Measurements from ENCODE around the gene SEC14L2. TPM values are rescaled to one million over a fixed set of nuclear protein-coding genes. Genes with fewer than 3 reads are reported as not detected.

SEC14L2 gene
- total and polyA plus RNA-seq, 2 donors (not counting 1 experiment from before 2014, with no cell fraction given), result 0.24 to 0.67 TPM

DNA sequence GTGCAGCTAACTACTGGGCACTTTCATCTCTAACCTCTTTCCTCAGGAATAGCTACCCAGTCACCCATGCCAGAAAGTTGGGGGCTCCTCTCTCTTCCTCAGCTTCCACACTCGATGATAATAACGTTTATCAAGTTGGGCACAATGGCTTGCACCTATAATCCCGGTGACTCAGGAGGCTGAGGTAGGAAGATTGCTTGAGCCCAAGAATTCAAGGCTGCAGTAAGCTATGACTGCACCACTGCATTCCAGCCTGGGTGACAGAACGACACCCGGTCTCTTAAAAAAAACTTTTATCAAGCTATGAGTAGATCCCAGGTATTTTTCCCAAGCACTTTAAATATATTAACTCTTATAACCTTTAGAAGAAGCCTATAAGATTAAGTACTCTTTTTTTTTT is 42.2 kb upstream of the SEC14L2 start:
- DNase-seq (no peak), ATAC-seq (ENCODE audit: low read depth) (no peak)
- H3K27ac Mint-ChIP-seq, result peak overlapping the region; percentile 27
- Histone ChIP-seq H3K9me3 (ENCODE audit: control extremely low read depth in 1 of 3, control insufficient read depth in 2 of 3, insufficient read depth in 1 of 3, low read length in 2 of 3) (no peaks in the 10 kb centered on the region), H3K9ac (ENCODE audit: low read length) (no peak overlapping the region), H3K4me3 (ENCODE audit: control extremely low read depth in 1 of 5, extremely low read depth in 1 of 5, insufficient read depth in 1 of 5, low read depth in 2 of 5, low read length in 4 of 5) (no peak overlapping the region), H3K27ac (ENCODE audit: low read length in 2 of 2) (peak overlapping the region in 1 of 2 donors; percentile 37), H3K79me2 (ENCODE audit: control insufficient read depth, insufficient read depth, low read length) (peaks cover 82% of the 10 kb centered on the region), H2AFZ (ENCODE audit: insufficient read depth, low read depth, low read length, poor library complexity, severe bottlenecking) (no peak overlapping the region), H3K36me3 (replicated peaks in 1 of 2; ENCODE audit: control extremely low read depth in 1 of 2, control insufficient read depth in 1 of 2, extremely low read depth in 1 of 2, insufficient read depth in 2 of 2, low read length in 1 of 2) (peaks cover 9 to 38% of the 10 kb centered on the region in 2 experiments), H3K27me3 (replicated peaks in 1 of 4; ENCODE audit: control extremely low read depth in 1 of 4, control insufficient read depth in 3 of 4, insufficient read depth in 4 of 4, low read length in 3 of 4) (no peaks in the 10 kb centered on the region), H3K4me2 (replicated peaks; ENCODE audit: low read depth, low read length, poor library complexity, severe bottlenecking) (peak overlapping the region; percentile 84), H4K20me1 (ENCODE audit: control insufficient read depth, insufficient read depth, low read length, poor library complexity, severe bottlenecking) (peaks cover 68% of the 10 kb centered on the region), H3K4me1 (ENCODE audit: control insufficient read depth in 2 of 2, insufficient read depth in 2 of 2, low read length in 2 of 2) (peaks cover 24 to 35% of the 10 kb centered on the region in 2 donors)
- no peaks in the 10 kb centered on the region for H3K27me3 Mint-ChIP-seq
- H3K4me1 Mint-ChIP-seq, result peaks cover 52% of the 10 kb centered on the region
- peak overlapping the region; percentile 38 for H3K4me3 Mint-ChIP-seq
- TF ChIP-seq, protein P1, sequence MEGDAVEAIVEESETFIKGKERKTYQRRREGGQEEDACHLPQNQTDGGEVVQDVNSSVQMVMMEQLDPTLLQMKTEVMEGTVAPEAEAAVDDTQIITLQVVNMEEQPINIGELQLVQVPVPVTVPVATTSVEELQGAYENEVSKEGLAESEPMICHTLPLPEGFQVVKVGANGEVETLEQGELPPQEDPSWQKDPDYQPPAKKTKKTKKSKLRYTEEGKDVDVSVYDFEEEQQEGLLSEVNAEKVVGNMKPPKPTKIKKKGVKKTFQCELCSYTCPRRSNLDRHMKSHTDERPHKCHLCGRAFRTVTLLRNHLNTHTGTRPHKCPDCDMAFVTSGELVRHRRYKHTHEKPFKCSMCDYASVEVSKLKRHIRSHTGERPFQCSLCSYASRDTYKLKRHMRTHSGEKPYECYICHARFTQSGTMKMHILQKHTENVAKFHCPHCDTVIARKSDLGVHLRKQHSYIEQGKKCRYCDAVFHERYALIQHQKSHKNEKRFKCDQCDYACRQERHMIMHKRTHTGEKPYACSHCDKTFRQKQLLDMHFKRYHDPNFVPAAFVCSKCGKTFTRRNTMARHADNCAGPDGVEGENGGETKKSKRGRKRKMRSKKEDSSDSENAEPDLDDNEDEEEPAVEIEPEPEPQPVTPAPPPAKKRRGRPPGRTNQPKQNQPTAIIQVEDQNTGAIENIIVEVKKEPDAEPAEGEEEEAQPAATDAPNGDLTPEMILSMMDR (IDR thresholded peaks at IDR 0.05), result no peak
- no peak for TF ChIP-seq EZH2 (IDR thresholded peaks at IDR 0.05; ENCODE audit: borderline replicate concordance, insufficient read depth, low read depth, low read length, poor library complexity, severe bottlenecking)
- WGBS (ENCODE audit: insufficient coverage), result 100% methylated on average over 1 of the region's 5 CpGs
- ChIA-PET CTCF (interaction anchor here (0.6 to 12.3 kb wide), 4 partner anchors 29 to 239 kb away, joined by 3 to 169 read pairs (median 4); partner anchors contain the start of gene CASTOR1), POLR2A (interaction anchor here (1.8 kb wide), 1 partner anchor 28 kb away, joined by 7 read pairs; the partner anchor contains the start of gene TBC1D10A)
- intact Hi-C loops (cut with micrococcal nuclease), result no loop called here
- H3K9me3 Mint-ChIP-seq (ENCODE audit: insufficient read depth), result no peaks in the 10 kb centered on the region
